ENCODE data around the gene CPNE1. TPM values are rescaled to one million over a fixed set of nuclear protein-coding genes. Genes with fewer than 3 reads are reported as not detected.
A peak's percentile ranks its signal among the peaks of the same experiment; 100 is the strongest.

Gene CPNE1
- total RNA-seq, 2 donors from 2014 or later = 238 to 441 TPM

GRCh38 chr20:35597186-35597585 lies 67.5 kb downstream of the CPNE1 start:
- H3K4me1 Mint-ChIP-seq = peaks cover 7% of the 10 kb centered on the region
- Histone ChIP-seq H3K27me3 (ENCODE audit: control insufficient read depth, insufficient read depth, low read length, poor library complexity, severe bottlenecking) (peaks cover 37% of the 10 kb centered on the region), H3K4me1 (ENCODE audit: control insufficient read depth, insufficient read depth, low read length) (no peaks in the 10 kb centered on the region), H3K9ac (ENCODE audit: extremely low read depth, low read length, poor library complexity, severe bottlenecking) (no peak overlapping the region), H3K27ac (ENCODE audit: low read depth, low read length) (no peak overlapping the region), H3K4me3 (ENCODE audit: low read length) (no peak overlapping the region), H3K36me3 (ENCODE audit: control insufficient read depth, insufficient read depth, low read length) (no peaks in the 10 kb centered on the region), H3K9me3 (ENCODE audit: control insufficient read depth, low read length) (no peaks in the 10 kb centered on the region)
- H3K9me3 Mint-ChIP-seq = no peaks in the 10 kb centered on the region
- no peak overlapping the region for H3K4me3 Mint-ChIP-seq
- H3K36me3 Mint-ChIP-seq (ENCODE audit: low read depth) = no peaks in the 10 kb centered on the region
- DNase-seq = peak; percentile 29
- 82% methylated on average over 2 of the region's 2 CpGs; no CpG with 5 or more reads in 1 of the 2 experiments for WGBS, 2 experiments (ENCODE audit: insufficient coverage in 1 of 2, insufficient read length in 1 of 2)
- peaks cover 55% of the 10 kb centered on the region for H3K27me3 Mint-ChIP-seq (ENCODE audit: insufficient read depth)
- TF ChIP-seq CTCF (conservative IDR thresholded peaks at IDR 0.05) = no peak
- H3K27ac Mint-ChIP-seq = no peak overlapping the region

GRCh38 chr20:35595901-35596300 lies 68.8 kb downstream of the CPNE1 start:
- Mint-ChIP-seq H3K9me3 (no peaks in the 10 kb centered on the region), H3K27me3 (ENCODE audit: insufficient read depth) (peaks cover 45% of the 10 kb centered on the region), H3K36me3 (ENCODE audit: low read depth) (no peaks in the 10 kb centered on the region), H3K4me1 (peaks cover 7% of the 10 kb centered on the region), H3K4me3 (no peak overlapping the region), H3K27ac (no peak overlapping the region)
- H3K36me3 ChIP-seq (ENCODE audit: control insufficient read depth, insufficient read depth, low read length) = no peaks in the 10 kb centered on the region
- no peak overlapping the region for H3K4me3 ChIP-seq (ENCODE audit: low read length)
- TF ChIP-seq CTCF (conservative IDR thresholded peaks at IDR 0.05) = no peak
- H3K27me3 ChIP-seq (ENCODE audit: control insufficient read depth, insufficient read depth, low read length, poor library complexity, severe bottlenecking) = peaks cover 24% of the 10 kb centered on the region
- no peak overlapping the region for H3K27ac ChIP-seq (ENCODE audit: low read depth, low read length)
- WGBS, 2 experiments (ENCODE audit: insufficient coverage in 1 of 2, insufficient read length in 1 of 2) = 84 to 89% methylated on average over 7 of the region's 7 CpGs
- no peaks in the 10 kb centered on the region for H3K9me3 ChIP-seq (ENCODE audit: control insufficient read depth, low read length)
- H3K4me1 ChIP-seq (ENCODE audit: control insufficient read depth, insufficient read depth, low read length) = no peaks in the 10 kb centered on the region
- no peak overlapping the region for H3K9ac ChIP-seq (ENCODE audit: extremely low read depth, low read length, poor library complexity, severe bottlenecking)
- no peak for DNase-seq

GRCh38 chr20:35595456-35595855 lies 69.2 kb downstream of the CPNE1 start:
- Histone ChIP-seq H3K9ac (ENCODE audit: extremely low read depth, low read length, poor library complexity, severe bottlenecking) (no peak overlapping the region), H3K4me1 (ENCODE audit: control insufficient read depth, insufficient read depth, low read length) (no peaks in the 10 kb centered on the region), H3K27me3 (ENCODE audit: control insufficient read depth, insufficient read depth, low read length, poor library complexity, severe bottlenecking) (peaks cover 19% of the 10 kb centered on the region), H3K36me3 (ENCODE audit: control insufficient read depth, insufficient read depth, low read length) (no peaks in the 10 kb centered on the region), H3K27ac (ENCODE audit: low read depth, low read length) (no peak overlapping the region), H3K9me3 (ENCODE audit: control insufficient read depth, low read length) (no peaks in the 10 kb centered on the region), H3K4me3 (ENCODE audit: low read length) (no peak overlapping the region)
- 93 to 97% methylated on average over 17 of the region's 17 CpGs for WGBS, 2 experiments (ENCODE audit: insufficient coverage in 1 of 2, insufficient read length in 1 of 2)
- H3K36me3 Mint-ChIP-seq (ENCODE audit: low read depth) = no peaks in the 10 kb centered on the region
- H3K4me1 Mint-ChIP-seq = peaks cover 7% of the 10 kb centered on the region
- peaks cover 40% of the 10 kb centered on the region for H3K27me3 Mint-ChIP-seq (ENCODE audit: insufficient read depth)
- no peak overlapping the region for H3K4me3 Mint-ChIP-seq
- no peak for DNase-seq
- H3K9me3 Mint-ChIP-seq = no peaks in the 10 kb centered on the region
- H3K27ac Mint-ChIP-seq = no peak overlapping the region
- TF ChIP-seq CTCF (conservative IDR thresholded peaks at IDR 0.05) = no peak

All from endodermal cell (in vitro differentiated cells).